PC-9 (cell line): ENCODE measurements around the gene ACADVL. TPM values are rescaled to one million over a fixed set of nuclear protein-coding genes. Genes with fewer than 3 reads are reported as not detected.

ENCODE experiments used
- BruUV-seq: library from RNA; stranded (reverse); fragments of 400-500 nt; replicated peaks from 2 replicates; lab custom pipeline; 2021; lab: Mats Ljungman, UMichigan
- CTCF ChIA-PET: fragments of 300-600 bp; sonication (Branson Sonifier 250); formaldehyde crosslinking; loops from one replicate; lab custom pipeline; 2022; ENCODE audit warnings: antibody characterized with exemption; lab: Charles Lee
- POLR2A ChIA-PET: fragments of 300-600 bp; sonication (Branson Sonifier 250); formaldehyde crosslinking; loops from one replicate; lab custom pipeline; 2022; ENCODE audit warnings: antibody characterized with exemption; ENCODE audit not compliant: unreplicated experiment; lab: Charles Lee
- DNase-seq, 2 experiments: peaks; one replicate each; pipeline versions ENCODE4 v3.0.0 to v3.0.0-alpha.2; 2015 to 2022; ENCODE audit warnings: mixed read lengths in 1 of 2
- H2AFZ ChIP-seq: fragments of 200-600 bp; sonication (generic); 2 replicates; pipeline ENCODE4 v1.8.1; 2017; ENCODE audit warnings: antibody characterized with exemption
- H3F3A ChIP-seq: fragments of 200-600 bp; sonication (generic); 2 replicates; pipeline ENCODE4 v1.8.1; 2017; ENCODE audit warnings: antibody characterized with exemption, mild to moderate bottlenecking, low read depth; ENCODE audit not compliant: insufficient read depth
- H3K27ac ChIP-seq: fragments of 200-600 bp; sonication (generic); 2 replicates; pipeline ENCODE4 v1.6.1; 2016; ENCODE audit warnings: mixed run types
- H3K27me3 ChIP-seq: fragments of 200-600 bp; sonication (generic); 2 replicates; pipeline ENCODE4 v1.6.1; 2016; ENCODE audit warnings: low read depth, mixed run types; ENCODE audit not compliant: insufficient read depth
- H3K36me3 ChIP-seq: fragments of 200-600 bp; sonication (generic); 2 replicates; pipeline ENCODE4 v1.6.1; 2016; ENCODE audit warnings: low read depth, mixed run types
- H3K4me1 ChIP-seq: fragments of 200-600 bp; sonication (generic); replicated peaks from 2 replicates; pipeline ENCODE4 v1.6.1; 2016; ENCODE audit warnings: mixed run types; ENCODE audit not compliant: insufficient read depth
- H3K4me2 ChIP-seq: fragments of 200-600 bp; sonication (generic); 2 replicates; pipeline ENCODE4 v1.6.1; 2017; ENCODE audit warnings: mixed run types
- H3K4me3 ChIP-seq: fragments of 200-600 bp; sonication (generic); 2 replicates; pipeline ENCODE4 v1.6.1; 2016; ENCODE audit warnings: mixed run types
- H3K79me2 ChIP-seq: fragments of 200-600 bp; sonication (generic); 2 replicates; pipeline ENCODE4 v1.6.1; 2017; ENCODE audit warnings: low read depth, mixed run types
- H3K9me2 ChIP-seq: fragments of 200-600 bp; sonication (generic); 2 replicates; pipeline ENCODE4 v1.8.1; 2017; ENCODE audit warnings: mild to moderate bottlenecking; ENCODE audit not compliant: insufficient read depth
- H3K9me3 ChIP-seq: fragments of 200-600 bp; sonication (generic); 2 replicates; pipeline ENCODE4 v1.8.1; 2016; ENCODE audit warnings: low read depth; ENCODE audit not compliant: insufficient read depth
- H4K20me1 ChIP-seq: fragments of 200-600 bp; sonication (generic); 2 replicates; pipeline ENCODE4 v1.8.1; 2017; ENCODE audit not compliant: insufficient read depth
- EZH2 ChIP-seq: fragments of 200-600 bp; sonication (generic); IDR thresholded peaks from 2 replicates; pipeline ENCODE4 v1.8.0; 2017; ENCODE audit warnings: antibody characterized with exemption, low read depth
- intact Hi-C: fragments of 100-400 bp; cut with micrococcal nuclease; formaldehyde crosslinking; loops from one replicate; pipeline ENCODE4 v1.10.0; 2022; ENCODE audit not compliant: unreplicated experiment
- total RNA-seq: library from RNA; stranded (reverse); gene quantifications from 2 replicates; pipeline ENCODE4 v1.2.3, GENCODE V29; 2021
- TF ChIP-seq, protein P1 (sequence below): fragments of 200-600 bp; sonication (generic); conservative IDR thresholded peaks from 2 replicates; pipeline ENCODE4 v1.6.1; 2017; ENCODE audit warnings: mixed run types, antibody characterized with exemption, mild to moderate bottlenecking, moderate library complexity

ACADVL gene
- total RNA-seq, 1 experiment from 2014 or later, result 604 TPM

DNA sequence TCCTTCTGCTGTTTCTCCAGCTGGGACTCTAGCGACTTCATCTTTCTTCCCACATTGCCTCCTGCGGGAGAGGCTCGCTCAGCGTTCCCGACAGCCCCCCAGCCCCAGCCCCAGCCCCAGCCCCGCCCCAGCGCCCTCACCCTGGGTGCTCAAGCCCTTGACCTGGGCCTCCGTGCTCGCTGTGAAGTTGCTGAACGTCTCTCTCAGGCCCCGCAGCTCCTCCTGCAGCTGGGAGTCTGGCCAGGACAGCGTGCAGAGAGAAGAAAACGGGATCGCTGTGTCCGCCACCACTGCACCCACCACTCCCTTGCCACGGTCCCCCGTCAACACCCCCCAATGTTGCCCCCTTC is 42.9 kb upstream of the ACADVL start:
- no peaks in the 10 kb centered on the region for H3K79me2 ChIP-seq
- H3K4me2 ChIP-seq, result peak overlapping the region; percentile 98; the same call in 1 of the 2 replicates
- BruUV-seq, result no TSS peak
- H3K9me2 ChIP-seq, result no peaks in the 10 kb centered on the region
- no peaks in the 10 kb centered on the region for H3K27me3 ChIP-seq
- intact Hi-C loops, result loop anchor here (1.0 to 5.0 kb wide), 3 partner anchors 40 to 131 kb away; no protein-coding TSS in a partner anchor
- peaks cover 7% of the 10 kb centered on the region; the same call in 1 of the 2 replicates for H3K9me3 ChIP-seq
- DNase-seq, result no peak
- no peaks in the 10 kb centered on the region for H4K20me1 ChIP-seq
- H3K4me3 ChIP-seq, result peak overlapping the region; percentile 76; the same call in 1 of the 2 replicates
- no peak overlapping the region for H2AFZ ChIP-seq
- H3K4me1 ChIP-seq, result peaks cover 4% of the 10 kb centered on the region
- peaks cover 33% of the 10 kb centered on the region; the same call in 1 of the 2 replicates for H3F3A ChIP-seq
- no peaks in the 10 kb centered on the region for H3K36me3 ChIP-seq
- TF ChIP-seq EZH2, result no peak
- TF ChIP-seq, protein P1, sequence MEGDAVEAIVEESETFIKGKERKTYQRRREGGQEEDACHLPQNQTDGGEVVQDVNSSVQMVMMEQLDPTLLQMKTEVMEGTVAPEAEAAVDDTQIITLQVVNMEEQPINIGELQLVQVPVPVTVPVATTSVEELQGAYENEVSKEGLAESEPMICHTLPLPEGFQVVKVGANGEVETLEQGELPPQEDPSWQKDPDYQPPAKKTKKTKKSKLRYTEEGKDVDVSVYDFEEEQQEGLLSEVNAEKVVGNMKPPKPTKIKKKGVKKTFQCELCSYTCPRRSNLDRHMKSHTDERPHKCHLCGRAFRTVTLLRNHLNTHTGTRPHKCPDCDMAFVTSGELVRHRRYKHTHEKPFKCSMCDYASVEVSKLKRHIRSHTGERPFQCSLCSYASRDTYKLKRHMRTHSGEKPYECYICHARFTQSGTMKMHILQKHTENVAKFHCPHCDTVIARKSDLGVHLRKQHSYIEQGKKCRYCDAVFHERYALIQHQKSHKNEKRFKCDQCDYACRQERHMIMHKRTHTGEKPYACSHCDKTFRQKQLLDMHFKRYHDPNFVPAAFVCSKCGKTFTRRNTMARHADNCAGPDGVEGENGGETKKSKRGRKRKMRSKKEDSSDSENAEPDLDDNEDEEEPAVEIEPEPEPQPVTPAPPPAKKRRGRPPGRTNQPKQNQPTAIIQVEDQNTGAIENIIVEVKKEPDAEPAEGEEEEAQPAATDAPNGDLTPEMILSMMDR, result no peak
- ChIA-PET POLR2A (no interaction called here), CTCF (interaction anchor here (0.9 to 1.0 kb wide), 2 partner anchors 48 to 131 kb away, joined by 3 read pairs; no protein-coding TSS in a partner anchor)
- H3K27ac ChIP-seq, result no peak overlapping the region

DNA sequence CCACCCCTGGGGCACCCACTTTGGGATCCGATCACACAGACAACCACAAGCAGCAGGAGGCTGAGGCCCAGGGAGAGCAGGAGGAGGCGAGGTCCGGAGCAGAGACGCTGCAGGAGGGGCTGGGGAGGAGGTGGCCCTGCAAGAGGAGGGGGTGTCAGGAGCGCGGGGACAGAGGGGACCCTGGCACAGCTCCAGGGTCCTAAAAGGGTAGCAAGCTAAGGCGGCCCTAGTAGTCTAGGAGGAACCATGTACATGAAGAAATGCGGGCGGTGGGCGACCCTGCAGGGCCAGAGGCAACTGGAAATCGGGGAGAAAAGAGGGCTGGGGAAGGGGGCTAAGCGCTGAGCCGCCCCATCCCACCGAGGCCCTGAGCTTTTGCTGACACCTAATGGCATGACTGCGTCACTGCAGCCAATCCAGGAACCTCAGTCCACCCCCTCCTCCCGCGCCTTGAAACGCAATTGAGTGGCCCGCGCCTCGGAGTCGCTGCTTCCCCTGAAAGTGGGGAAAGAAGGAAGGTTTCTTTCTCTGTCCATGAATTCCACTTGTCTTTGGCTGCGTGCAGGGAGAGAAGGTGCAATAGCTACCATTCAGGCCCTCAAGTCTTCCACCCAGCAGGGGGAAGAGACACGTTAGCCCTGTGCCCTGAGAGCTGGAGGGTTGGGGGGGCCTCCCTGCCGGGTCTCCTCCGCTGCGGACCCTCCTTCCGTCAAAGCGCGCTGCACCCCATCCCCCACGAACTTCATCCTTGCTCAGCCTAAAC is 42.4 kb upstream of the ACADVL start:
- POLR2A ChIA-PET, result interaction anchor here (0.6 kb wide), 1 partner anchor 1691 kb away, joined by 3 read pairs; the partner anchor contains the start of genes DERL2 and MIS12
- intact Hi-C loops, result loop anchor here (1.0 to 5.0 kb wide), 3 partner anchors 40 to 131 kb away; no protein-coding TSS in a partner anchor
- Histone ChIP-seq H3K27me3 (no peaks in the 10 kb centered on the region), H3K4me3 (peak overlapping the region; percentile 76), H4K20me1 (no peaks in the 10 kb centered on the region), H3K79me2 (no peaks in the 10 kb centered on the region), H3F3A (peaks cover 32% of the 10 kb centered on the region; the same call in 1 of the 2 replicates), H3K4me1 (peaks cover 4% of the 10 kb centered on the region), H3K4me2 (peak overlapping the region; percentile 98), H3K9me2 (no peaks in the 10 kb centered on the region), H3K36me3 (no peaks in the 10 kb centered on the region), H3K27ac (no peak overlapping the region), H2AFZ (peak overlapping the region; percentile 89), H3K9me3 (peaks cover 7% of the 10 kb centered on the region; the same call in 1 of the 2 replicates)
- BruUV-seq, result TSS peak; percentile 90
- TF ChIP-seq EZH2, result no peak
- TF ChIP-seq, protein P1, result peak; percentile 92
- CTCF ChIA-PET, result interaction anchor here (0.6 to 1.2 kb wide), 9 partner anchors 22 to 1710 kb away, joined by 3 to 7 read pairs (median 3); no protein-coding TSS in a partner anchor
- DNase-seq, result peak; percentile 39 to 75

DNA sequence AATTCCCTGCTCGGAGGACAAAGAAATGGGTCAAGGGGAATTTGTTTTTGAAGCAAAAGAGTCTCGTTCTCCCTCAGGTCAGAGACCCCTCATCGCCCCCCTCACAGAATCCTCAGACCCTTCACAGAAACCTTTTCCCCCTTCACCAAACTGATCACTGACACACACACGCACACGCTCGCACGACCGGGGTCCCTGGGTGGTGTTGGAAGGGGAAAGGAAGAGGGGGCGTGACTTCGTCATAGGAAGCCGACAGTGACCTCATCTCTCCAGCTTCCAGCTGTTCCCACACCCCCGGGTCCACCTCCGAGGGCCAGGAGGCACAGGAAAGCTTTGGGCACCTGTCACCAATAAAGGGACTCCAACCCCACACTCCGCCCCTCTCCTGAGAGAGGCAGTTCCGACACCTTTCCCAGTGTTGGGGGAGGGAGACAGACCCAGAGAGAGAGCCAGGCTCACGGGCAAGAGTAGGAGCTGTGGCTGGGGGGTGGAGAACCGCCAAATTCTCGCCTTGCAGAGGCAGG is 41.7 kb upstream of the ACADVL start:
- Histone ChIP-seq H3K9me2 (no peaks in the 10 kb centered on the region), H3K79me2 (no peaks in the 10 kb centered on the region), H3K27ac (no peak overlapping the region), H3K4me2 (peak overlapping the region; percentile 98), H3K4me1 (peaks cover 4% of the 10 kb centered on the region), H2AFZ (peak overlapping the region; percentile 89), H3F3A (peaks cover 29% of the 10 kb centered on the region; the same call in 1 of the 2 replicates), H4K20me1 (no peaks in the 10 kb centered on the region), H3K27me3 (no peaks in the 10 kb centered on the region), H3K9me3 (peaks cover 7% of the 10 kb centered on the region; the same call in 1 of the 2 replicates), H3K36me3 (no peaks in the 10 kb centered on the region), H3K4me3 (peak overlapping the region; percentile 76)
- BruUV-seq, result no TSS peak
- intact Hi-C loops, result loop anchor here (1.0 to 5.0 kb wide), 3 partner anchors 41 to 132 kb away; no protein-coding TSS in a partner anchor
- DNase-seq, result peak; percentile 41 to 44
- ChIA-PET POLR2A (interaction anchor here (0.6 kb wide), 1 partner anchor 1692 kb away, joined by 3 read pairs; the partner anchor contains the start of genes DERL2 and MIS12), CTCF (interaction anchor here (0.6 to 1.2 kb wide), 9 partner anchors 21 to 1710 kb away, joined by 3 to 7 read pairs (median 4); no protein-coding TSS in a partner anchor)
- no peak for TF ChIP-seq EZH2
- TF ChIP-seq, protein P1, result no peak
